WTC11 (cell line): Measurements from ENCODE around the gene HCAR2. TPM values are rescaled to one million over a fixed set of nuclear protein-coding genes. Genes with fewer than 3 reads are reported as not detected.
"Not testable (repeated sequence)": the region's sequence is repeated elsewhere in the genome, so short reads cannot be mapped to it uniquely, and the experiment has no call there.

Experiments used
- ATAC-seq: fragments of 200-7000 bp; cut with Tn5 transposase; 2 replicates; pipeline ENCODE4 v1.10.0; 2021; ENCODE audit warnings: mild to moderate bottlenecking, moderate library complexity
- CTCF ChIA-PET: fragments of 300-600 bp; sonication (Branson Sonifier 250); formaldehyde crosslinking; loops from one replicate; lab custom pipeline; 2021; ENCODE audit warnings: antibody characterized with exemption; lab: Charles Lee
- POLR2A ChIA-PET: fragments of 350-600 bp; sonication (Branson Sonifier 250); formaldehyde crosslinking; loops from one replicate; lab custom pipeline; 2021; ENCODE audit warnings: antibody characterized with exemption; lab: Charles Lee
- DNase-seq: peaks from one replicate; pipeline ENCODE4 v3.0.0; 2021; ENCODE audit warnings: low spot score
- H3K27ac Mint-ChIP-seq: 2 replicates; pipeline ENCODE4 v1.8.0; 2021; ENCODE audit warnings: mixed read lengths
- H3K27me3 Mint-ChIP-seq: 2 replicates; pipeline ENCODE4 v1.8.0; 2021; ENCODE audit warnings: low read depth, mild to moderate bottlenecking, moderate library complexity, mixed read lengths
- H3K36me3 Mint-ChIP-seq: 2 replicates; pipeline ENCODE4 v1.8.0; 2021; ENCODE audit warnings: mixed read lengths
- H3K4me1 Mint-ChIP-seq: 2 replicates; pipeline ENCODE4 v1.8.0; 2022; ENCODE audit warnings: mixed read lengths
- H3K4me3 Mint-ChIP-seq: 2 replicates; pipeline ENCODE4 v1.8.0; 2021; ENCODE audit warnings: mild to moderate bottlenecking, moderate library complexity, mixed read lengths
- H3K9me3 Mint-ChIP-seq: 2 replicates; pipeline ENCODE4 v1.8.0; 2021; ENCODE audit warnings: mixed read lengths
- CREB1 ChIP-seq: sonication (generic); formaldehyde crosslinking; IDR thresholded peaks from 2 replicates; pipeline ENCODE4 v1.8.0; 2023; ENCODE audit warnings: mild to moderate bottlenecking, missing genetic modification reagents
- E2F1 ChIP-seq: sonication (generic); formaldehyde crosslinking; IDR thresholded peaks from 2 replicates; pipeline ENCODE4 v1.8.0; 2022; ENCODE audit warnings: mild to moderate bottlenecking, missing genetic modification reagents
- E2F4 ChIP-seq: sonication (generic); formaldehyde crosslinking; IDR thresholded peaks from 2 replicates; pipeline ENCODE4 v1.8.1; 2022; ENCODE audit warnings: low read depth, mild to moderate bottlenecking, moderate library complexity, missing genetic modification reagents, borderline replicate concordance
- E2F5 ChIP-seq: sonication (generic); formaldehyde crosslinking; IDR thresholded peaks from 2 replicates; pipeline ENCODE4 v1.8.1; 2022; ENCODE audit warnings: mild to moderate bottlenecking, moderate library complexity, missing genetic modification reagents
- GABPB1 ChIP-seq: sonication (generic); formaldehyde crosslinking; IDR thresholded peaks from 2 replicates; pipeline ENCODE4 v1.8.1; 2023; ENCODE audit warnings: mild to moderate bottlenecking, missing genetic modification reagents
- GRHL2 ChIP-seq: fragments of 250-450 bp; sonication (Bioruptor Pico); IDR thresholded peaks from 2 replicates; pipeline ENCODE4 v1.8.0; 2022; ENCODE audit warnings: mild to moderate bottlenecking, moderate library complexity; ENCODE audit not compliant: insufficient replicate concordance, severe bottlenecking
- JAZF1 ChIP-seq: fragments of 250-450 bp; sonication (Bioruptor Pico); IDR thresholded peaks from 2 replicates; pipeline ENCODE4 v1.9.0; 2021; ENCODE audit warnings: moderate library complexity, mild to moderate bottlenecking, inconsistent platforms
- STAT6 ChIP-seq: sonication (generic); formaldehyde crosslinking; conservative IDR thresholded peaks from 2 replicates; pipeline ENCODE4 v1.8.1; 2023; ENCODE audit warnings: mild to moderate bottlenecking, low read depth, missing genetic modification reagents, moderate library complexity
- TCF7 ChIP-seq: sonication (generic); formaldehyde crosslinking; IDR thresholded peaks from 2 replicates; pipeline ENCODE4 v1.8.0; 2022; ENCODE audit warnings: mild to moderate bottlenecking, low read depth, missing genetic modification reagents, moderate library complexity
- ZNF232 ChIP-seq: sonication (generic); formaldehyde crosslinking; IDR thresholded peaks from 2 replicates; pipeline ENCODE4 v1.8.0; 2022; ENCODE audit warnings: mild to moderate bottlenecking, missing genetic modification reagents
- ZNF425 ChIP-seq: fragments of 250-450 bp; sonication (Bioruptor Pico); conservative IDR thresholded peaks from 2 replicates; pipeline ENCODE4 v1.9.0; 2021; ENCODE audit warnings: mild to moderate bottlenecking
- ZNF532 ChIP-seq: fragments of 250-450 bp; sonication (Bioruptor Pico); IDR thresholded peaks from 2 replicates; pipeline ENCODE4 v1.9.0; 2021; ENCODE audit warnings: mild to moderate bottlenecking, borderline replicate concordance
- ZSCAN18 ChIP-seq: fragments of 250-450 bp; sonication (Bioruptor Pico); IDR thresholded peaks from 2 replicates; pipeline ENCODE4 v2.1.2; 2022; ENCODE audit warnings: mild to moderate bottlenecking, moderate library complexity
- total RNA-seq: library from RNA; stranded (reverse); gene quantifications from 3 replicates; pipeline ENCODE4 v1.2.3, GENCODE V29; 2021

HCAR2 gene
- total RNA-seq, 1 experiment from 2014 or later, result not detected

GRCh38 chr12:122684297-122684813, 18.8 kb downstream of the HCAR2 start:
- ChIA-PET POLR2A (interaction anchor here (0.6 kb wide), 1 partner anchor 234 kb away, joined by 3 read pairs; no protein-coding TSS in a partner anchor), CTCF (interaction anchor here (0.8 kb wide), 1 partner anchor 16 kb away, joined by 4 read pairs; no protein-coding TSS in a partner anchor)
- Mint-ChIP-seq H3K27me3 (peaks cover 47% of the 10 kb centered on the region), H3K4me3 (no peak overlapping the region), H3K9me3 (no peaks in the 10 kb centered on the region), H3K27ac (no peak overlapping the region), H3K4me1 (no peaks in the 10 kb centered on the region; the same call in 1 of the 2 replicates), H3K36me3 (no peaks in the 10 kb centered on the region)
- DNase-seq (no peak), ATAC-seq (no peak)
- no peak for TF ChIP-seq E2F1

- Mint-ChIP-seq H3K36me3 (0 out of 2 replicates have a peak, but pooled peaks cover 2% of the 10 kb centered on the region), H3K27ac (no peak overlapping the region), H3K4me1 (no peaks in the 10 kb centered on the region; the same call in 1 of the 2 replicates)
- POLR2A ChIA-PET, result no interaction called here
- no peak for TF ChIP-seq ZNF232 (CRISPR knock-in tag)
- TF ChIP-seq GRHL2 (CRISPR knock-in tag), result no peak
- no peak for TF ChIP-seq ZNF532 (CRISPR knock-in tag)
- no peak for TF ChIP-seq TCF7 (CRISPR knock-in tag)
- no peak for TF ChIP-seq GABPB1 (CRISPR knock-in tag)
- no peak for TF ChIP-seq JAZF1
- no peak for TF ChIP-seq E2F5
- no peak for TF ChIP-seq E2F4 (CRISPR knock-in tag)
- no peak for TF ChIP-seq ZSCAN18 (CRISPR knock-in tag)
- no peak for TF ChIP-seq ZNF425 (CRISPR knock-in tag)
- TF ChIP-seq STAT6 (CRISPR knock-in tag), result no peak
- no peak for TF ChIP-seq CREB1
- TF ChIP-seq, all 79 proteins: peak for 0
- Mint-ChIP-seq H3K4me3 (no peak overlapping the region), H3K27me3 (peaks cover 41% of the 10 kb centered on the region), H3K9me3 (peaks cover 5% of the 10 kb centered on the region)
- DNase-seq, result no peak
- CTCF ChIA-PET, result no interaction called here
- no peak for ATAC-seq
These were observed 21.3 kb downstream of the HCAR2 start for GRCh38 chr12:122681814-122682213.

GRCh38 chr12:122680989-122681388, 22.2 kb downstream of the HCAR2 start:
- POLR2A ChIA-PET, H3K4me3 Mint-ChIP-seq, H3K9me3 Mint-ChIP-seq, H3K4me1 Mint-ChIP-seq, ATAC-seq, H3K27ac Mint-ChIP-seq, CTCF ChIA-PET, H3K36me3 Mint-ChIP-seq, DNase-seq: not testable (repeated sequence)
- peaks cover 33% of the 10 kb centered on the region for H3K27me3 Mint-ChIP-seq

- CTCF ChIA-PET, result interaction anchor here (0.6 kb wide), 1 partner anchor 9 kb away, joined by 4 read pairs; no protein-coding TSS in a partner anchor
- H3K27ac Mint-ChIP-seq, ATAC-seq, H3K9me3 Mint-ChIP-seq, H3K4me1 Mint-ChIP-seq, H3K36me3 Mint-ChIP-seq, POLR2A ChIA-PET, H3K4me3 Mint-ChIP-seq, H3K27me3 Mint-ChIP-seq, DNase-seq: not testable (repeated sequence)
These were observed 26.4 kb downstream of the HCAR2 start for GRCh38 chr12:122676781-122677180.
